ENCODE data around the gene VTI1B.
"Not testable (repeated sequence)": the region's sequence is repeated elsewhere in the genome, so short reads cannot be mapped to it uniquely, and the experiment has no call there.

The VTI1B gene
- 19.0 to 31.0 reads per million in 2 donors for total RNA-seq

- DNase-seq = peak; percentile 60 to 85 (median 72)
Measured at GRCh38 chr14:67674480-67675218, at the start of gene VTI1B. TSS of gene VTI1B (minus strand) at chr14:67674632. CDS start at chr14:67674489, 143 bp downstream.

- no peak for DNase-seq
Measured at GRCh38 chr14:67722293-67722692, 47.9 kb upstream of the VTI1B start.

- no peak for DNase-seq
Measured at GRCh38 chr14:67721875-67722274, 47.4 kb upstream of the VTI1B start.

GRCh38 chr14:67719866-67720265 is 45.4 kb upstream of the VTI1B start:
- DNase-seq = no peak

GRCh38 chr14:67719385-67719784 is 45.0 kb upstream of the VTI1B start:
- DNase-seq = not testable (repeated sequence)

GRCh38 chr14:67718265-67718664 is 43.8 kb upstream of the VTI1B start:
- no peak for DNase-seq

- DNase-seq = no peak
Measured at GRCh38 chr14:67717048-67717447, 42.6 kb upstream of the VTI1B start.

- DNase-seq = peak in 1 of 5 experiments; percentile 21
Measured at GRCh38 chr14:67710209-67710608, 35.8 kb upstream of the VTI1B start.

- not testable (repeated sequence) for DNase-seq
Measured at GRCh38 chr14:67709796-67710195, 35.4 kb upstream of the VTI1B start.

GRCh38 chr14:67709346-67709745 is 34.9 kb upstream of the VTI1B start:
- DNase-seq = not testable (repeated sequence)

- DNase-seq = no peak
Measured at GRCh38 chr14:67705211-67705610, 30.8 kb upstream of the VTI1B start.

- DNase-seq = peak in 2 of 5 experiments; percentile 6 to 76
Measured at GRCh38 chr14:67704484-67705089, 30.2 kb upstream of the VTI1B start.

GRCh38 chr14:67703997-67704396 is 29.6 kb upstream of the VTI1B start:
- no peak for DNase-seq

GRCh38 chr14:67701492-67701891 is 27.1 kb upstream of the VTI1B start, which contains the start of gene RDH12:
TSS of gene RDH12 (plus strand) at chr14:67701886. CDS start at chr14:67722643, 20,757 bp downstream.
- DNase-seq = not testable (repeated sequence)

GRCh38 chr14:67698179-67698578 is 23.7 kb upstream of the VTI1B start:
- DNase-seq = no peak

- no peak for DNase-seq
Measured at GRCh38 chr14:67697006-67697405, 22.6 kb upstream of the VTI1B start.

GRCh38 chr14:67695394-67695949 is 21.0 kb upstream of the VTI1B start, which contains the start of gene RDH11:
TSS of gene RDH11 (minus strand) at chr14:67695764. CDS start at chr14:67695703, 61 bp downstream.
- DNase-seq = peak; percentile 59 to 93 (median 77)

GRCh38 chr14:67694791-67695393 is 20.5 kb upstream of the VTI1B start:
- peak in 4 of 5 experiments; percentile 49 to 89 (median 53) for DNase-seq

GRCh38 chr14:67690011-67690410 is 15.6 kb upstream of the VTI1B start:
- DNase-seq = no peak

- no peak for DNase-seq
Measured at GRCh38 chr14:67683842-67684241, 9.4 kb upstream of the VTI1B start.

GRCh38 chr14:67680941-67681340 is 6.5 kb upstream of the VTI1B start:
- DNase-seq = peak in 1 of 5 experiments; percentile 24

- DNase-seq = peak in 1 of 5 experiments; percentile 97
Measured at GRCh38 chr14:67680121-67680602, 5.7 kb upstream of the VTI1B start.

- no peak for DNase-seq
Measured at GRCh38 chr14:67679006-67679405, 4.6 kb upstream of the VTI1B start.
